Panc1 (cell line): ENCODE data around the gene PI4K2B. TPM values are rescaled to one million over a fixed set of nuclear protein-coding genes. Genes with fewer than 3 reads are reported as not detected.

Experiments
- ATAC-seq: fragments of 200-7000 bp; cut with Tn5 transposase; 2 replicates; pipeline ENCODE4 v1.9.1; 2020; ENCODE audit warnings: mild to moderate bottlenecking, moderate library complexity
- BruUV-seq: library from RNA; stranded (reverse); fragments of 400-500 nt; replicated peaks from 2 replicates; lab custom pipeline; 2021; lab: Mats Ljungman, UMichigan
- CTCF ChIA-PET: fragments of 300-600 bp; sonication (Branson Sonifier 250); formaldehyde crosslinking; loops from one replicate; lab custom pipeline; 2022; ENCODE audit warnings: antibody characterized with exemption; lab: Charles Lee
- POLR2A ChIA-PET: fragments of 300-600 bp; sonication (Branson Sonifier 250); formaldehyde crosslinking; loops from one replicate; lab custom pipeline; 2022; ENCODE audit warnings: antibody characterized with exemption; lab: Charles Lee
- DNase-seq: peaks from one replicate; pipeline ENCODE4 v3.0.0-alpha.2; 2010; ENCODE audit warnings: low read depth, low spot score
- H3K27ac ChIP-seq: 2 replicates; pipeline ENCODE4 v1.5.1; 2011; ENCODE audit warnings: mild to moderate bottlenecking, low read length, inconsistent platforms
- H3K27me3 ChIP-seq: fragments of 200-500 bp; sonication (Bioruptor generic); 2 replicates; pipeline ENCODE4 v1.6.0; 2014; ENCODE audit warnings: low read length, inconsistent platforms; ENCODE audit not compliant: control insufficient read depth, insufficient read depth
- H3K36me3 ChIP-seq: fragments of 200-500 bp; sonication (Bioruptor generic); 2 replicates; pipeline ENCODE4 v1.5.1; 2014; ENCODE audit warnings: inconsistent platforms, mild to moderate bottlenecking, low read length, moderate library complexity; ENCODE audit not compliant: control insufficient read depth, insufficient read depth
- H3K4me1 ChIP-seq: 2 replicates; pipeline ENCODE4 v1.5.1; 2011; ENCODE audit warnings: inconsistent platforms, mild to moderate bottlenecking, low read length, moderate library complexity; ENCODE audit not compliant: control insufficient read depth, insufficient read depth
- H3K4me3 ChIP-seq, 2 experiments: 2 replicates each; pipeline ENCODE4 v1.5.1; 2011 to 2012; ENCODE audit warnings: low read depth in 2 of 2, low read length in 2 of 2, mild to moderate bottlenecking in 2 of 2, inconsistent platforms in 1 of 2, moderate library complexity in 1 of 2
- H3K9me3 ChIP-seq: fragments of 200-500 bp; sonication (Bioruptor generic); 2 replicates; pipeline ENCODE4 v1.5.1; 2014; ENCODE audit warnings: low read depth, mild to moderate bottlenecking, inconsistent platforms, low read length, moderate library complexity; ENCODE audit not compliant: control insufficient read depth, insufficient read depth
- CTCF ChIP-seq: fragments of 450-650 bp; IDR thresholded peaks from 2 replicates; pipeline ENCODE4 v1.5.1; 2017; ENCODE audit warnings: mild to moderate bottlenecking
- POLR2AphosphoS5 ChIP-seq: IDR thresholded peaks from 2 replicates; pipeline ENCODE4 v1.6.1; 2012; ENCODE audit warnings: mild to moderate bottlenecking, low read depth, low read length, moderate library complexity
- REST ChIP-seq, 2 experiments: IDR thresholded peaks; 2 replicates each; pipeline ENCODE4 v1.6.1; 2011 to 2012; ENCODE audit warnings: low read depth in 2 of 2, control low read depth in 1 of 2, low read length in 1 of 2, mild to moderate bottlenecking in 1 of 2, moderate library complexity in 1 of 2; ENCODE audit not compliant: insufficient read depth in 1 of 2
- SIN3A ChIP-seq: IDR thresholded peaks from 2 replicates; pipeline ENCODE4 v1.6.1; 2012; ENCODE audit warnings: low read depth, mild to moderate bottlenecking, low read length, moderate library complexity, borderline replicate concordance; ENCODE audit not compliant: insufficient read depth
- TCF7L2 ChIP-seq: IDR thresholded peaks from 2 replicates; pipeline ENCODE4 v1.6.1; 2011; ENCODE audit warnings: mild to moderate bottlenecking, low read depth, low read length, inconsistent platforms
- in situ Hi-C: cut with HindIII; loops from 2 replicates; pipeline ENCODE4 v1.10.0; 2016; ENCODE audit warnings: low sequenced_read_pairs, low pct_unique_long_range_greater_than_20kb
- intact Hi-C: fragments of 100-400 bp; cut with micrococcal nuclease; formaldehyde crosslinking; loops from one replicate; pipeline ENCODE4 v1.10.0; 2022; ENCODE audit not compliant: unreplicated experiment
- total RNA-seq: library from RNA; stranded (reverse); gene quantifications from one replicate; pipeline ENCODE4 v1.2.1, GENCODE V29; 2021; ENCODE audit not compliant: unreplicated experiment

PI4K2B gene
- total RNA-seq, 1 experiment from 2014 or later = 9.6 TPM

GRCh38 chr4:25211721-25212120 is 22.1 kb upstream of the PI4K2B start:
- ChIA-PET CTCF (no interaction called here), POLR2A (no interaction called here)
- Histone ChIP-seq H3K27ac (no peak overlapping the region), H3K4me1 (no peaks in the 10 kb centered on the region), H3K27me3 (no peaks in the 10 kb centered on the region), H3K4me3 (no peak overlapping the region), H3K36me3 (no peaks in the 10 kb centered on the region), H3K9me3 (no peaks in the 10 kb centered on the region)
- intact Hi-C loops = no loop called here
- TF ChIP-seq SIN3A (no peak), POLR2AphosphoS5 (no peak), TCF7L2 (no peak), CTCF (no peak), REST (IDR thresholded peaks at IDR 0.05; ENCODE audit: insufficient read depth in 1 of 2, low read depth in 2 of 2, low read length in 1 of 2) (no peak)
- DNase-seq (no peak), ATAC-seq (no peak)
- in situ Hi-C loops = no loop called here
- BruUV-seq = no TSS peak

- DNase-seq (no peak), ATAC-seq (no peak)
- no peak overlapping the region for H3K4me3 ChIP-seq
- no peaks in the 10 kb centered on the region for H3K9me3 ChIP-seq
- no peak overlapping the region for H3K27ac ChIP-seq
- H3K4me1 ChIP-seq = no peaks in the 10 kb centered on the region
- ChIA-PET CTCF (no interaction called here), POLR2A (no interaction called here)
- in situ Hi-C loops (no loop called here), intact Hi-C loops (no loop called here)
- TF ChIP-seq POLR2AphosphoS5 (no peak), SIN3A (no peak), TCF7L2 (no peak), REST (IDR thresholded peaks at IDR 0.05; ENCODE audit: insufficient read depth in 1 of 2, low read depth in 2 of 2, low read length in 1 of 2) (no peak), CTCF (no peak)
- BruUV-seq = no TSS peak
- no peaks in the 10 kb centered on the region for H3K27me3 ChIP-seq
- H3K36me3 ChIP-seq = no peaks in the 10 kb centered on the region
These were observed 21.0 kb upstream of the PI4K2B start for GRCh38 chr4:25212822-25213221.
